Neural progenitor cell (in vitro differentiated cells): ENCODE results near the gene CAPZA1. TPM values are rescaled to one million over a fixed set of nuclear protein-coding genes. Genes with fewer than 3 reads are reported as not detected.

Experiments
- DNase-seq: peaks from one replicate; pipeline ENCODE4 v3.0.0-alpha.2; 2016; ENCODE audit warnings: low spot score
- H2AFZ ChIP-seq: fragments of 200-600 bp; sonication (generic); replicated peaks from 2 replicates; pipeline ENCODE4 v1.6.1; 2016; ENCODE audit warnings: antibody characterized with exemption
- H3F3A ChIP-seq: fragments of 200-600 bp; sonication (generic); 2 replicates; pipeline ENCODE4 v1.6.1; 2016; ENCODE audit warnings: antibody characterized with exemption, low read depth
- H3K27ac ChIP-seq: fragments of 200-600 bp; sonication (generic); 2 replicates; pipeline ENCODE4 v1.5.1; 2016; ENCODE audit warnings: mild to moderate bottlenecking
- H3K27me3 ChIP-seq: fragments of 200-600 bp; sonication (generic); 2 replicates; pipeline ENCODE4 v1.6.1; 2016; ENCODE audit warnings: mild to moderate bottlenecking, moderate library complexity
- H3K36me3 ChIP-seq: fragments of 200-600 bp; sonication (generic); 2 replicates; pipeline ENCODE4 v1.5.1; 2016
- H3K4me1 ChIP-seq: fragments of 200-600 bp; sonication (generic); 2 replicates; pipeline ENCODE4 v1.6.1; 2016; ENCODE audit warnings: mixed run types
- H3K4me2 ChIP-seq: fragments of 200-600 bp; sonication (generic); 2 replicates; pipeline ENCODE4 v1.6.1; 2016
- H3K4me3 ChIP-seq: fragments of 200-600 bp; sonication (generic); 2 replicates; pipeline ENCODE4 v1.5.1; 2016
- H3K79me2 ChIP-seq: fragments of 200-600 bp; sonication (generic); 2 replicates; pipeline ENCODE4 v1.6.1; 2016; ENCODE audit warnings: low read depth
- H3K9ac ChIP-seq: fragments of 200-600 bp; sonication (generic); 2 replicates; pipeline ENCODE4 v1.6.1; 2016
- H3K9me3 ChIP-seq: fragments of 200-600 bp; sonication (generic); 2 replicates; pipeline ENCODE4 v1.5.1; 2016; ENCODE audit warnings: low read depth
- H4K20me1 ChIP-seq: fragments of 200-600 bp; sonication (generic); 2 replicates; pipeline ENCODE4 v1.6.1; 2016; ENCODE audit warnings: low read depth
- H3K27ac Mint-ChIP-seq: 3 replicates; pipeline ENCODE4 v1.8.0; 2021; ENCODE audit warnings: mixed read lengths
- H3K27me3 Mint-ChIP-seq: 2 replicates; pipeline ENCODE4 v1.8.0; 2022; ENCODE audit warnings: low read depth, mild to moderate bottlenecking, inconsistent platforms, moderate library complexity, mixed read lengths; ENCODE audit not compliant: insufficient read depth
- H3K36me3 Mint-ChIP-seq: 3 replicates; pipeline ENCODE4 v1.8.0; 2021; ENCODE audit warnings: mixed read lengths
- H3K4me1 Mint-ChIP-seq: 3 replicates; pipeline ENCODE4 v1.8.0; 2021; ENCODE audit warnings: mixed read lengths
- H3K4me3 Mint-ChIP-seq: 3 replicates; pipeline ENCODE4 v1.8.0; 2021; ENCODE audit warnings: mild to moderate bottlenecking, moderate library complexity, mixed read lengths
- H3K9me3 Mint-ChIP-seq: 3 replicates; pipeline ENCODE4 v1.8.0; 2020; ENCODE audit warnings: mixed read lengths
- EZH2 ChIP-seq: fragments of 200-600 bp; sonication (generic); IDR thresholded peaks from 2 replicates; pipeline ENCODE4 v1.6.1; 2017; ENCODE audit warnings: antibody characterized with exemption, mild to moderate bottlenecking, moderate library complexity
- EZH2phosphoT487 ChIP-seq: fragments of 200-600 bp; sonication (generic); IDR thresholded peaks from 2 replicates; pipeline ENCODE4 v1.6.1; 2017; ENCODE audit warnings: antibody characterized with exemption
- total RNA-seq: library from RNA; depleted of rRNA; stranded (reverse); fragments of >200 nt; gene quantifications from 2 replicates; pipeline ENCODE4 v1.2.3, GENCODE V29; 2015; ENCODE audit warnings: low replicate concordance
- TF ChIP-seq, protein P1 (sequence below): fragments of 200-600 bp; sonication (generic); IDR thresholded peaks from 2 replicates; pipeline ENCODE4 v1.5.1; 2017; ENCODE audit warnings: antibody characterized with exemption, mild to moderate bottlenecking

The CAPZA1 gene
- total RNA-seq, 1 donor from 2014 or later, result 218 TPM

DNA sequence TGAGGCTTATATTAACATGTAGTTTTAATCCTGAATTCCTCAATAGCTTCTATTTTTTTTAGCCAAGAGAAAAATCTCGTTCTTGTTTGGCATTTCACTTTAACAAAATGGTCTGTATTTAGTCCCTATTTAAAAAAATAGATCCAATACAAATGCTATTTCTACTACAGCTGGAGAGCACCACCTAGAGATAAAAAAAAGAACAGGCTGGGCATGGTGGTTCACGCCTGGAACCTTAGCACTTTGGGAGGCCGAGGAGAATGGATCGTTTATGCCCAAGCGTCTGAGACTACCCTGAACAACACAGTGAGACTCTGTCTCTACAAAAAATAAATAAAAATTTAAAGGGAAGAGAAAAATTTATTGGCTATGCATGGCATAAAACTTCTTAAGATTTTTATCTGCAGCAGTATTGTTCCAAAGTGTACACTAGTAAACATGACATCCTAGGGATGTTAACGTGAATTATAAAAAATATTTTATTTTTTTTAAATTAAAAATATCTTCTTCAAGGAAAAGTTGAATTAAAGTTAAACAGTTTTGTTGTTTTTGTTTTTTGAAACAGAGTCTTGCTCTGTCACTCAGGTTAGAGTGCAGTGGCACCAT lies 5.1 kb upstream of the CAPZA1 start:
- Histone ChIP-seq H2AFZ (no peak overlapping the region), H3K27ac (no peak overlapping the region), H3K4me2 (no peak overlapping the region), H3K36me3 (peaks cover 23% of the 10 kb centered on the region), H3F3A (peaks cover 26% of the 10 kb centered on the region), H3K9ac (no peak overlapping the region), H3K4me1 (peaks cover 6% of the 10 kb centered on the region), H3K4me3 (no peak overlapping the region), H3K27me3 (no peaks in the 10 kb centered on the region), H3K9me3 (no peaks in the 10 kb centered on the region), H4K20me1 (peaks cover 14% of the 10 kb centered on the region), H3K79me2 (peaks cover 75% of the 10 kb centered on the region)
- Mint-ChIP-seq H3K4me1 (peaks cover 13% of the 10 kb centered on the region), H3K9me3 (no peaks in the 10 kb centered on the region), H3K36me3 (peaks cover 12% of the 10 kb centered on the region), H3K4me3 (no peak overlapping the region), H3K27me3 (peaks cover 2% of the 10 kb centered on the region), H3K27ac (no peak overlapping the region)
- DNase-seq, result peak; percentile 43
- TF ChIP-seq, protein P1, sequence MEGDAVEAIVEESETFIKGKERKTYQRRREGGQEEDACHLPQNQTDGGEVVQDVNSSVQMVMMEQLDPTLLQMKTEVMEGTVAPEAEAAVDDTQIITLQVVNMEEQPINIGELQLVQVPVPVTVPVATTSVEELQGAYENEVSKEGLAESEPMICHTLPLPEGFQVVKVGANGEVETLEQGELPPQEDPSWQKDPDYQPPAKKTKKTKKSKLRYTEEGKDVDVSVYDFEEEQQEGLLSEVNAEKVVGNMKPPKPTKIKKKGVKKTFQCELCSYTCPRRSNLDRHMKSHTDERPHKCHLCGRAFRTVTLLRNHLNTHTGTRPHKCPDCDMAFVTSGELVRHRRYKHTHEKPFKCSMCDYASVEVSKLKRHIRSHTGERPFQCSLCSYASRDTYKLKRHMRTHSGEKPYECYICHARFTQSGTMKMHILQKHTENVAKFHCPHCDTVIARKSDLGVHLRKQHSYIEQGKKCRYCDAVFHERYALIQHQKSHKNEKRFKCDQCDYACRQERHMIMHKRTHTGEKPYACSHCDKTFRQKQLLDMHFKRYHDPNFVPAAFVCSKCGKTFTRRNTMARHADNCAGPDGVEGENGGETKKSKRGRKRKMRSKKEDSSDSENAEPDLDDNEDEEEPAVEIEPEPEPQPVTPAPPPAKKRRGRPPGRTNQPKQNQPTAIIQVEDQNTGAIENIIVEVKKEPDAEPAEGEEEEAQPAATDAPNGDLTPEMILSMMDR, result peak; percentile 67
- TF ChIP-seq EZH2, result no peak

DNA sequence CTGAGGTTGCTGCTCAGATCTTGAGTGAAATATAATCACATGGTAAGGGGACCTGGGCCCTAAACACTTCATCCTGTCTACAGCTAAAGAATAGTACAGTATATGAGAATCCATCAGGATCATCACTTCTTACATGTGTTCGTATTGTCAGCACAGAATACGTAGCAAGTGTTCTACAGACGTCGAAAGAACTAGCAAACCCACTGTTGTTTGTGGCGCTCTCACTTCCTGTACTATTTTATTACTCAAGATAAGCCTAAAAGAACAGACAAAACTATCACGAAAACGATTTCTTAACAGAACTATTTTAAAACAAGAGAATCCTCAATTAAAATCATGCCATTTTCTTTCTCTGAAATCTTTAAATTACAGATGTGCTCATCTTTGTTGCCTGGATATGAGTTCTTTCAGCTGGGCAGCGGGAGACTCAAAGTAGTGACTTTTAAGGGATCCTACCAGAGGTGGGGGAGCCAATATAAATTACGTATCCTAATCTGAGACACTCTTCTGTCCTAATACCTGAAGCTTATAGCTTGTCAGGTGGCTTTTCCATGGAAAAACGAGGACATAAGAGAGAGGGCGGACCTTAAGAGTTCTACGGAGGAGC lies 1.4 kb upstream of the CAPZA1 start:
- peaks cover 28% of the 10 kb centered on the region for H3K4me1 Mint-ChIP-seq
- Histone ChIP-seq H3K79me2 (peaks cover 98% of the 10 kb centered on the region), H2AFZ (peak overlapping the region; percentile 85)

DNA sequence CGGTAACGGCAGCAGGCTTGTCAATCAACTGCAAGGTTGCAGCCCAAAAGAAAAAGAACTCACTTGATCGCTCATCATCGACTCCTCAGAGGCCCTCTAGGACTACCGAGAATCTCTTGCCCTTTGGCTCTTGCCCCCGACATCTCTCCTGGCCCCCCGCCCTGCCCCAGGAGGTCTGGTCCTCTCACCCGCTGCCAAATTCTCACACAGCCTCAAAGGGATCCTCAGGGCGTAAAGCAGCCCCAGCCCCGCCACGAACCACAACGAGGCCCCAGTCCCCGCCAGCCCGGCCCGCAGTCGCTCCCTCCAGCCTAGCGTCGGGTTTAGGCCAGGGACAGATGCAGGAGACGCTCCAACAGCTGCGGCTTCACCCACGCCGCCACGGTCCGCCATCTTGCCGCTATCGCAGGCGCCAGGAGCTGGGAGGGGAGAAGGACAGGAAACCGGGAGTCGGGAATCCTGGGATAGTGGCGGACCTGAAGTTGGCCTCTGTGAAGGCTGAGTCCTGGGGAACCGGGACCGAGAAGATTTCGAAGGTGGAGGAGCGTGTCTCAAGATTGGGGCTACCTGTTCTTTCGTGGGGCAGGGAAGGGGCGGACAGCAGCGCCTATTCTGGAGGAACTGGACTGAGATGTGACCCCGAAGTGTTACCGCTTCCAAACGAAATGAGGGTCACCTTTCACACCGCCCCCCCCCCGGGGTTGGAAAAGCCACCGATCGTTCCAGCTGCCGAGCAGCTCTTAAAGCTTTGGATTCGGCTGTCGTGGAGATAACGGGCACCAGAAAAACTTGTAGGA lies 713 bp upstream of the CAPZA1 start, which contains the start of gene ST7L:
Gene ST7L, minus strand, starts transcription at position 421 of the 797 bp plus-strand sequence. Its CDS starts 28 bp downstream, at position 393.
- peaks cover 7% of the 10 kb centered on the region for H3K27me3 Mint-ChIP-seq
- Histone ChIP-seq H3K4me2 (peak within 1 kb of the TSS; percentile 79), H3K27me3 (no peaks in the 10 kb centered on the region), H3K9ac (peak within 1 kb of the TSS; percentile 93), H3K79me2 (peaks cover 98% of the 10 kb centered on the region), H3F3A (peaks cover 30% of the 10 kb centered on the region), H3K4me3 (peak within 1 kb of the TSS; percentile 80), H3K27ac (peak within 1 kb of the TSS; percentile 94), H3K36me3 (peaks cover 10% of the 10 kb centered on the region), H3K9me3 (no peaks in the 10 kb centered on the region), H4K20me1 (peaks cover 35% of the 10 kb centered on the region), H2AFZ (peak within 1 kb of the TSS; percentile 85), H3K4me1 (peaks cover 16% of the 10 kb centered on the region)
- TF ChIP-seq, protein P1, result no peak
- TF ChIP-seq EZH2phosphoT487 (no peak), EZH2 (no peak)
- peaks cover 2% of the 10 kb centered on the region for H3K36me3 Mint-ChIP-seq
- no peaks in the 10 kb centered on the region for H3K9me3 Mint-ChIP-seq
- H3K27ac Mint-ChIP-seq, result peak within 1 kb of the TSS; percentile 100
- DNase-seq, result peak; percentile 84
- peak within 1 kb of the TSS; percentile 99 for H3K4me3 Mint-ChIP-seq
- H3K4me1 Mint-ChIP-seq, result peaks cover 28% of the 10 kb centered on the region

More for the DNA sequence above, 1.4 kb upstream of the CAPZA1 start:
- Mint-ChIP-seq H3K36me3 (peaks cover 2% of the 10 kb centered on the region), H3K27me3 (peaks cover 7% of the 10 kb centered on the region), H3K9me3 (no peaks in the 10 kb centered on the region), H3K4me3 (peak overlapping the region; percentile 99), H3K27ac (peak overlapping the region; percentile 99)
- DNase-seq, result peak; percentile 4
- TF ChIP-seq, protein P1, result no peak
- TF ChIP-seq EZH2phosphoT487, result no peak
- TF ChIP-seq EZH2, result no peak
- Histone ChIP-seq H3K4me1 (peaks cover 16% of the 10 kb centered on the region), H4K20me1 (peaks cover 37% of the 10 kb centered on the region), H3K36me3 (peaks cover 17% of the 10 kb centered on the region), H3K9me3 (no peaks in the 10 kb centered on the region), H3K27ac (peak overlapping the region; percentile 94), H3K9ac (peak overlapping the region; percentile 93), H3K4me2 (peak overlapping the region; percentile 79), H3K27me3 (no peaks in the 10 kb centered on the region), H3F3A (peaks cover 30% of the 10 kb centered on the region), H3K4me3 (peak overlapping the region; percentile 80)
